Activated T-helper 2 cell treated with anti-CD3 and anti-CD28 coated beads, Interferon-gamma antibody, Interleukin-2, Interleukin-4, amounts not matched to agents 10 μg/mL and 5 μg/mL and 100 μg/mL, durations not matched to agents 14 hours and 24 hours and 36 hours (primary cell): ENCODE results near the gene DNAJC6. TPM values are rescaled to one million over a fixed set of nuclear protein-coding genes. Genes with fewer than 3 reads are reported as not detected.
A peak's percentile ranks its signal among the peaks of the same experiment; 100 is the strongest.
"Not testable (repeated sequence)": the region's sequence is repeated elsewhere in the genome, so short reads cannot be mapped to it uniquely, and the experiment has no call there.

Experiments used
- DNase-seq: peaks from one replicate; pipeline ENCODE4 v3.0.0; 2021; ENCODE audit warnings: low spot score
- H3K27ac Mint-ChIP-seq: one replicate; pipeline ENCODE4 v1.8.0; 2021; ENCODE audit warnings: mixed read lengths
- H3K27me3 Mint-ChIP-seq: one replicate; pipeline ENCODE4 v1.8.0; 2021; ENCODE audit warnings: low read depth, mixed read lengths
- H3K36me3 Mint-ChIP-seq: one replicate; pipeline ENCODE4 v1.8.0; 2021; ENCODE audit warnings: low read depth, mixed read lengths
- H3K4me1 Mint-ChIP-seq: one replicate; pipeline ENCODE4 v1.8.0; 2021; ENCODE audit warnings: low read depth, mixed read lengths
- H3K4me3 Mint-ChIP-seq: one replicate; pipeline ENCODE4 v1.8.0; 2021; ENCODE audit warnings: low read depth, mild to moderate bottlenecking, moderate library complexity, mixed read lengths
- H3K9me3 Mint-ChIP-seq: one replicate; pipeline ENCODE4 v1.8.0; 2021; ENCODE audit warnings: mixed read lengths
- intact Hi-C: fragments of 100-400 bp; cut with micrococcal nuclease; formaldehyde crosslinking; loops from one replicate; pipeline ENCODE4 v1.15.1; 2023
- total RNA-seq: library from RNA; stranded (reverse); gene quantifications from 2 replicates; pipeline ENCODE4 v1.2.3, GENCODE V29; 2022

DNAJC6 gene
- total RNA-seq, 1 donor from 2014 or later = 1.9 TPM

DNA sequence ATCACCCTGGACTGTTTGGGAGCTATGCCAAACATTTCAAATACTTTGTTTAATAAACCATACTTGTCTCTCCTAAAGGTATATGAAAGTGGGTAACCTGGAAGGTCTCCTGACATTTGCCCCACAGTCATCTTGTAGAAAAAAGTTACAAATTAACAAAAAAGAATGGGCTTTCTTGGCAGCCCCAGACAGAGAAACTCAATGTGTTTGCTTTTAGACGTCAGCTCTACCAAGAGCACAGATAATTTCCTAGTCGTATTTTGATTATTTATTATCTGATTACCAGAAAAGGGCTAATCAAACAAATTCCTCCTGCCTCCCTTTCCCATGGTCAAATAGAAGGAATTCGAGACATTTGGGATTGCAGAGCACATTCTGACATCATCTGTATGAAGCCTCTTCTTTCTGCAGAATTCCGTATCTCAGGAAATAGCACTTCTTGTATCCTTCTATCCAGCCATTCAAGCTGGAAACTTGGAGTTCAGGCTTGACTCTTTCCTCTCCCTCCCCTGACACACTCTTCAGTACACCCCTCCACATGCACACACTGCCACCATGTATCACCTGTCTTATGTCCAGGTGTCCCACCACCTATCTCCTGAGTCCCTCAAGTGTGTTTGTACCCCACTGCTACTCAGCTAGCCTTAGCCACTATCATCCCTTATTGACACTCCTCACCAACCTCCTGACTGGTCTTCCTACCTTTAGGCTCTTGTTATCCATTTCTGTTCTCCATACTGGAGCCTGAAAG lies 68.3 kb downstream of the DNAJC6 start:
- Mint-ChIP-seq H3K27me3 (peaks cover 12% of the 10 kb centered on the region), H3K4me3 (no peak overlapping the region), H3K9me3 (no peaks in the 10 kb centered on the region), H3K36me3 (no peaks in the 10 kb centered on the region), H3K27ac (no peak overlapping the region), H3K4me1 (no peaks in the 10 kb centered on the region)
- intact Hi-C loops = no loop called here
- no peak for DNase-seq

DNA sequence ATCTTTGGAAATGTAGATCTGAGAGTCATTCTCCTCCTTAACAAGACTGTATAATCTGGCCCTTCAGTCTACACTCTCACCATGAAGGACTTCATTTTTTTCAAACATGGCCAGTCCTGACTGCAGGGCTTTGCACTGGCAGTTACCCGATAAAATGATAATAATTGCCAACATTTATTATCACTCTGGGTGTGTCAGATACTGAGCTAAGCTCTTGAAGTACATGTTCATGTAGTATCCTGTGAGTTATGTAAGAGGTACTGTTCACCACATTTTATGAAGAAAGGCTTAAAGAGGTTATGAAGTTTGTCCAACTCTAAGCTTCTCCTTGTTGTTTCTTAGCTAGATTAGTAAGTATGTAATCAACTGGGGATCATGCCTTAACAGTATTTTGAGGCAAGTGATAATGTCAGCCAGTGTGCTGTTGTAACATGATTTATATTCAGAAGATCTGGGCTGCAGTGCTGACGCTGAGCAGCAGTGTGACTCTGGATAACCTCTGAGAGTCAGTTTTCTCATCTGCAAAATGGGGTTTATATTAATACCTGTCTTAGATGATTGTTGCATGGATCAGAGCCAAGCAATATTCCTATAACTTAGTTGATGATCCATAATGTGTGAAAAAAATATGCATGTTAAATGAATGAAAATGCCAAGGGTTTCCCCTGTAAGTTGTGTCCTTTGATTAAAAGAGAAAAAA lies 69.1 kb downstream of the DNAJC6 start:
- H3K27ac Mint-ChIP-seq = no peak overlapping the region
- H3K4me1 Mint-ChIP-seq = no peaks in the 10 kb centered on the region
- no peak for DNase-seq
- intact Hi-C loops = no loop called here
- H3K36me3 Mint-ChIP-seq = no peaks in the 10 kb centered on the region
- H3K27me3 Mint-ChIP-seq = peaks cover 12% of the 10 kb centered on the region
- no peaks in the 10 kb centered on the region for H3K9me3 Mint-ChIP-seq
- no peak overlapping the region for H3K4me3 Mint-ChIP-seq

DNA sequence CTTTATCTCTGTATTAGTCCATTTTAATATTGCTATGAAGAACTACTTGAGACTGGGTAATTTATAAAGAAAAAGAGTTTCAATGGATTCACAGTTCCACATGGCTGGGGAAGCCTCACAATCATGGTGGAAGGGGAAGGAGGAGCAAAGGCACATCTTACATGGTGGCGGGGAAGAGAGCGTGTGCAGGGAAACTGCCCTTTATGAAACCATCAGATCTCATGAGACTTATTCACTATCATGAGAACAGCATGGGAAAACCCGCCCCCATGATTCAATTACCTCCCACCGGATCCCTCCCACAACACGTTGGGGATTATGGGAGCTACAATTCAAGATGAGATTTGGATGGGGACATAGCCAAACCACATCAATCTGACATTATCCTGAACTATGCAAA lies 75.1 kb downstream of the DNAJC6 start:
- DNase-seq, H3K4me1 Mint-ChIP-seq, H3K36me3 Mint-ChIP-seq, intact Hi-C loops, H3K27ac Mint-ChIP-seq, H3K4me3 Mint-ChIP-seq, H3K27me3 Mint-ChIP-seq, H3K9me3 Mint-ChIP-seq: not testable (repeated sequence)

DNA sequence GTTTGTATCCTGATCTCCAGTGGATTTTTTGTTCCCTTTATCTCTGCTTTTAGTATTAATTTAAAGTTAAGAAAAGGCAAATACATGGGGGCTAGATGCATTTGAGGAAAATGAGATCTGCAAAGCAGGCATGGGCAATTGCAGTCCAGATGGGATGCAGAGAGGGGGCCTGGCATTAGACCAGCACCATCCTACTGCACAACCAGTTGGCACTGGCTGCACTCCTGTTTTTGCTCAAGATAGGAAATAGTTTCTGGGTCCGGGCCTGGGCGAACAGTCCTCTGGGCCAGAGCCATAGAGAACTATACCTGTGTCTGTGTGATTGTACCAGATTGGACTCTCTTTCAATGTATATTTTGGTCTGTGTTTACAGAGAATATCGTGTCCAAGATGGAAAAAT lies 77.1 kb downstream of the DNAJC6 start:
- peaks cover 4% of the 10 kb centered on the region for H3K9me3 Mint-ChIP-seq
- H3K4me3 Mint-ChIP-seq = no peak overlapping the region
- DNase-seq = no peak
- intact Hi-C loops = no loop called here
- H3K4me1 Mint-ChIP-seq = peaks cover 21% of the 10 kb centered on the region
- no peak overlapping the region for H3K27ac Mint-ChIP-seq
- H3K27me3 Mint-ChIP-seq = peaks cover 3% of the 10 kb centered on the region
- no peaks in the 10 kb centered on the region for H3K36me3 Mint-ChIP-seq

DNA sequence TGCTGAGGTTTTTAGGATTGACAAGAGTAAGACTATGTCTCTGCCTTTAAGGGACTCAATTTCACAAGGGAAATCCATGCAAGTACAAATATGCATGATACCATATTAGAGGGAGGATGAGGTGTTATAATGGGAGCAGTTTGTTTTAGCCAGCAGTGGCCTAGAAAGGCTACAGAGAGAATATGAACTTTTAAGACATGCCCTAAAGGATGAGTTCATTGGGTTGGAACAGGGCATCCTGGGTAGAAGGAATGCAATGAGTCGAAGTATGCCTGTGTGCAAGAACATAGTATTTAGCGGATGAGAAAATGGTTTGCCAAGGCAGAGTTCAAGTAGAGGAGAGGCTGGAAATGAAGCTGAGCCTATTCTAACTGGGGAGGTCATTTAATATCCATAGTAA lies 78.5 kb downstream of the DNAJC6 start:
- peaks cover 4% of the 10 kb centered on the region for H3K9me3 Mint-ChIP-seq
- H3K27ac Mint-ChIP-seq = no peak overlapping the region
- peaks cover 29% of the 10 kb centered on the region for H3K4me1 Mint-ChIP-seq
- intact Hi-C loops = no loop called here
- no peaks in the 10 kb centered on the region for H3K27me3 Mint-ChIP-seq
- H3K4me3 Mint-ChIP-seq = no peak overlapping the region
- H3K36me3 Mint-ChIP-seq = no peaks in the 10 kb centered on the region
- DNase-seq = no peak

DNA sequence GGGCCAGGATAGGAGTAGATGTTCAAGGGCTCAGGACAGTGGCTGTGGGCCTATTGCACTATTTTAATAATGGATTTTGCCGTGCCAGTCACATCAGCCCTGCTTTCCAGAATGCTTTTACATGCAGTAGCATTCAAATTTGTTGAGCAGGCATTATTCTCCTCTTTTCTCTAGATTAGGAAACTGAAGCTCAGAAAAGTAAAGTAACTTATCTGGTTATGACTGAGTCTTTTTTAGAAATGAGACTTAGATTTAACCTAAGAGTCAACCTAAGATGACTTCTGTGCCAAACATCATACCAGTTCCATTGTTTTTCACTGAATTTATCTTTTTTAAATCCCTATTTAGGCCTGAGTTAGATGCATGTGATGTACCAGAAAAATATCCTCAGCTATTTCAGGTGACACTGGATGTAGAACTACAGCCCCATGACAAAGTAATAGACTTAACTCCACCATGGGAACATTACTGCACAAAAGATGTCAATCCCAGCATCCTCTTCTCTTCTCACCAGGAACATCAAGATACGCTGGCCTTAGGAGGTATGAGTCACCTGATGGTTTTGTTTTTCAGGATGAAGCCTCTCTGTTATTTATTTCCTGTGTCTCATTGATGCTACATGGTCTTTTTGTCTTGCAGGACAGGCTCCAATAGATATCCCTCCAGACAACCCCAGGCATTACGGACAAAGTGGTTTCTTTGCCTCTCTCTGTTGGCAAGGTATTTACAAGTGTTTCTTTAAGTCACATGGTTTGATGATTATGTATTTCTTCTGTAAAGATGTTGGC lies 79.8 kb downstream of the DNAJC6 start:
- H3K36me3 Mint-ChIP-seq = no peaks in the 10 kb centered on the region
- intact Hi-C loops = no loop called here
- no peaks in the 10 kb centered on the region for H3K27me3 Mint-ChIP-seq
- peak overlapping the region; percentile 33 for H3K27ac Mint-ChIP-seq
- H3K4me1 Mint-ChIP-seq = peaks cover 42% of the 10 kb centered on the region
- H3K9me3 Mint-ChIP-seq = peaks cover 4% of the 10 kb centered on the region
- DNase-seq = no peak
- H3K4me3 Mint-ChIP-seq = no peak overlapping the region

DNA sequence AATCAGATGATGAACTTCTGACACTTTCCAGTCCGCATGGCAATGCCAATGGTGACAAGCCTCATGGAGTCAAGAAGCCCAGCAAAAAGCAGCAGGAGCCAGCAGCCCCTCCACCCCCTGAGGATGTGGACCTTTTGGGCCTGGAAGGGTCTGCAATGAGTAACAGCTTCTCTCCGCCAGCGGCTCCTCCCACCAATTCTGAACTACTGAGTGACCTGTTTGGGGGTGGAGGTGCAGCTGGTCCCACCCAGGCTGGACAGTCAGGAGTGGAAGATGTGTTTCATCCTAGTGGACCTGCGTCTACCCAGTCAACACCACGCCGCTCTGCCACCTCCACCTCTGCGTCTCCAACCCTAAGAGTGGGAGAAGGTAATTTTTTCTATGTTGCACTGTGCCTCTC lies 83.2 kb downstream of the DNAJC6 start:
- no peaks in the 10 kb centered on the region for H3K9me3 Mint-ChIP-seq
- intact Hi-C loops = loop anchor here (10.0 kb wide), 4 partner anchors 428 to 982 kb away; partner anchors contain the start of gene JAK1
- no peak for DNase-seq
- peak overlapping the region; percentile 20 for H3K27ac Mint-ChIP-seq
- no peak overlapping the region for H3K4me3 Mint-ChIP-seq
- no peaks in the 10 kb centered on the region for H3K36me3 Mint-ChIP-seq
- H3K27me3 Mint-ChIP-seq = no peaks in the 10 kb centered on the region
- H3K4me1 Mint-ChIP-seq = peaks cover 71% of the 10 kb centered on the region

DNA sequence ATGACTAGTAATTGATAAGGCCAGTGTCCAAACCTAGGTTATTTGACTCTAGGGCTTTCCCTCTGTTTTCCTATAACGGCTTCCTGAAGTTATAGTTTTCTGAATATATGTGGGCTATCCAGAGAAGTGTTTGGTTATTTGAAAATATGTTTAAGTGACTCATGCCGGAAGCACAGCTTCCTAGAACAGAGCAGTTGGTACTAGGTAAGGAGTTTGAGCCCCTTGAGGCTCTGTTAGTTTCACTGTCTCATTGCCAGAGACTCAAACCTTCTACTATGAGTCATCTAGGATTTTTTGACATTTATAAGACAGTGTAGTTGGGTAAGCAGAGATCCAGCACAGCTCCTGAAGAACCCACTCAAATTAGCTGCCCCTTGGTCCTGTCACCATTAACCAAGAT lies 84.0 kb downstream of the DNAJC6 start:
- Mint-ChIP-seq H3K4me1 (peaks cover 80% of the 10 kb centered on the region), H3K9me3 (no peaks in the 10 kb centered on the region)
- intact Hi-C loops = loop anchor here (1.0 to 10.0 kb wide), 5 partner anchors 27 to 981 kb away; partner anchors contain the start of genes JAK1, LEPR and LEPROT

DNA sequence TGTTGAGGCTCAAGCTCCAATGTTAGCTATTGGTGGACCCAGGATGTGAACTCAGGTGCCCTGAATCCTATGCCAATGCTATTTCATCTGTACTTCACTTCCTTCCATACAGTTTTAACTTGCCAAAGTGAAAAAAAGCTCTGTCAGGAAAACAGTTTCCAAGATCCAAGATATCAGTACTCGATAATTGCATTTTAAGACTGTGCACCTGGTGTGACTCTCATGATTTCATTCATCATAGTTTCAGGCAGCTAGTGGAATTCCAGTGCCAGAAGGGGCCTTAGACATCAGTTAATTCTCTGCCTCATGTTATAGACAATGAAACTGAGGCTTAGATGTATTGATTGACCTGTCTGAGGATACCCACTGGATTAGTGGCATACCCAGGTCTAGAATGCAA lies 84.6 kb downstream of the DNAJC6 start:
- DNase-seq = no peak
- intact Hi-C loops = loop anchor here (1.0 to 10.0 kb wide), 5 partner anchors 26 to 981 kb away; partner anchors contain the start of genes JAK1, LEPR and LEPROT
- H3K4me3 Mint-ChIP-seq = no peak overlapping the region
- no peaks in the 10 kb centered on the region for H3K9me3 Mint-ChIP-seq
- peaks cover 4% of the 10 kb centered on the region for H3K36me3 Mint-ChIP-seq
- peak overlapping the region; percentile 62 for H3K27ac Mint-ChIP-seq
- H3K27me3 Mint-ChIP-seq = no peaks in the 10 kb centered on the region
- H3K4me1 Mint-ChIP-seq = peaks cover 80% of the 10 kb centered on the region

More for the DNA sequence above, 84.0 kb downstream of the DNAJC6 start:
- Mint-ChIP-seq H3K27ac (peak overlapping the region; percentile 62), H3K27me3 (no peaks in the 10 kb centered on the region), H3K36me3 (peaks cover 2% of the 10 kb centered on the region), H3K4me3 (no peak overlapping the region)
- peak; percentile 13 for DNase-seq

DNA sequence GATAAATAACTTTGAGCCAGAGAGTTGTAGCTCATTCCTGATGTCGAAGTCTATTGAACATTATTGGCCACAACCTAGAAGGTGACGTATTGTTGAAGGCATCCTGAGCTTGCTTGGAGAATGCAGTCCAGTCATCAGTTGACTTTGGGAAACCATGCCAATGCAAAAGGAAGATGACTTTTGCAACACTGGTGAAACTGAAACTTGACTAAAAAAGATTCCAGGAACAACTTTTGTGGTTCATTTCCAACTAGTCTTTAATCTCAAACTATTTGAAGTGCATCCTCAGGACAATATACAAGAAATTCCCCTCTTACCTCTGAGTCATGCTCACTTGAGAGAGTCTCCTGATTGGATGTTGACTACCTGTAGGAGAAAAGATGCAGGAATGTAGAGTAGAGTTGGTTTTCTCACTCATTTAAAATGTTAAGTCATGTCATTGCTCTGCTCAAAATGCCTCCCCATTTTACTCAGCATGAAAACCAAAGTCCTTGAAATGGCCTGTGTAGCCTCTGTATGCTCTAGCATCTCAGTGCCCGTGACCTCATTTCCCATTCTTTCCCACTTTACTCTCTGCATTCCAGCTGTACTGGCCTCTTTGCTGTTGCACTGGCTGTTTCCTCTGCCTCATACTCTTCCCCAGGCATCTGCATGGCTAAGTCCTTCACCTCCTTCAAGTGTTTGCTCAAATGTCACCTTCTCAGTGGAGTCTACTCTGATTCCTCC lies 86.7 kb downstream of the DNAJC6 start:
- H3K27me3 Mint-ChIP-seq = no peaks in the 10 kb centered on the region
- intact Hi-C loops = loop anchor here (1.0 to 10.0 kb wide), 7 partner anchors 129 to 979 kb away; partner anchors contain the start of gene JAK1
- H3K36me3 Mint-ChIP-seq = peaks cover 4% of the 10 kb centered on the region
- no peaks in the 10 kb centered on the region for H3K9me3 Mint-ChIP-seq
- H3K4me3 Mint-ChIP-seq = no peak overlapping the region
- H3K27ac Mint-ChIP-seq = peak overlapping the region; percentile 32
- no peak for DNase-seq
- peaks cover 68% of the 10 kb centered on the region for H3K4me1 Mint-ChIP-seq

DNA sequence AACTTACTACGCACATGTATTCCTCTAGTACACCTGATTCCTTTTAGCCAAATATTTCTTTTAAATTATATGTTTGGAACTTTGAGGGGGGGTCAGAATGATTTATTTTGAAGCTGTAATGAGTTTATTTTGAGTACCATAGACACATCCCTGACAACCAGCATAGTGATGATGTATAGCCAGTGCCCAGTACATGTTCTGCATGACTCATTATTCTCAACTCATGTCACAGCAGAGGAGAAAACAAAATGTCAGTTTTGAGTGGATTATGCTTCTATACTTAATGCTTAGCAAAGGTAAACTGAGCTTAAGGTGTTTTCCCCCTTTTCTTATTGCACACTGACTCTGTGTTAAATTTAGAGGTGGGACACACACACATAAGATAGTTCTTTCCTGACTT lies 88.7 kb downstream of the DNAJC6 start:
- peaks cover 54% of the 10 kb centered on the region for H3K4me1 Mint-ChIP-seq
- intact Hi-C loops = loop anchor here (5.0 to 10.0 kb wide), 5 partner anchors 131 to 977 kb away; partner anchors contain the start of gene JAK1
- no peaks in the 10 kb centered on the region for H3K27me3 Mint-ChIP-seq
- H3K4me3 Mint-ChIP-seq = no peak overlapping the region
- no peak overlapping the region for H3K27ac Mint-ChIP-seq
- no peaks in the 10 kb centered on the region for H3K9me3 Mint-ChIP-seq
- H3K36me3 Mint-ChIP-seq = peaks cover 4% of the 10 kb centered on the region
- no peak for DNase-seq

DNA sequence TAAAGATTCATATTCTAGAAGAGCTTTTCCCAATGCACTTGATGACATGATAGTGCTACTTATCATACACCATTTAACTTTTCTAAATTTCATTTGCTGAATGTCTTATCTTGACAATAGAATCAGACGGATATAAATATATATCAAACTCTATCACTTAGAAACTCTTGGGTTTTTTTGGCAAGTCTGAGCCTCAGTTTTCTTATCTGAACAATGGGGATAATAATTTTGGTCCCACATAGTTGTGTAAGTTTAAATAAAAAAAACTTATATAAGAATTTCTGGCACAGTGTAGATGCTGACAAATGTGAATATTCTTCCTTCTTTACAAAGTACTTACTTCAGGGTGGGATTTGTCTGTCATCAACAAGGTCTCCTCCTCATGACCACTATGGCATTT lies 89.7 kb downstream of the DNAJC6 start:
- Mint-ChIP-seq H3K4me1 (peaks cover 45% of the 10 kb centered on the region), H3K27me3 (no peaks in the 10 kb centered on the region), H3K36me3 (peaks cover 4% of the 10 kb centered on the region), H3K9me3 (no peaks in the 10 kb centered on the region), H3K27ac (no peak overlapping the region), H3K4me3 (no peak overlapping the region)
- no peak for DNase-seq
- intact Hi-C loops = loop anchor here (5.0 to 10.0 kb wide), 5 partner anchors 132 to 976 kb away; partner anchors contain the start of gene JAK1
